GM12878 (cell line): ENCODE results near the gene CLDN15. TPM values are rescaled to one million over a fixed set of nuclear protein-coding genes. Genes with fewer than 3 reads are reported as not detected.

Source experiments
- EED ChIP-seq: sonication (generic); IDR thresholded peaks from 2 replicates; pipeline ENCODE4 v1.6.1; 2016; ENCODE audit warnings: antibody characterized with exemption, low read depth
- EGR1 ChIP-seq, 2 experiments: IDR thresholded peaks; 1 replicate in 1 of 2; 2 replicates in 1 of 2; pipeline ENCODE4 v1.6.1; 2011 to 2012; ENCODE audit warnings: low read depth in 2 of 2, low read length in 2 of 2, borderline replicate concordance in 1 of 2, mild to moderate bottlenecking in 1 of 2, moderate library complexity in 1 of 2
- FOS ChIP-seq: IDR thresholded peaks from 3 replicates; pipeline ENCODE4 v1.6.1; 2011; ENCODE audit warnings: borderline replicate concordance; ENCODE audit not compliant: insufficient read length; ENCODE audit errors: extremely low read depth
- GATAD2B ChIP-seq: fragments of 450-650 bp; conservative IDR thresholded peaks from 2 replicates; pipeline ENCODE4 v1.6.1; 2017; ENCODE audit warnings: low read depth, mild to moderate bottlenecking, moderate library complexity
- KDM1A ChIP-seq: fragments of 200-600 bp; sonication (generic); IDR thresholded peaks from 2 replicates; pipeline ENCODE4 v1.6.1; 2016; ENCODE audit warnings: borderline replicate concordance
- NBN ChIP-seq: fragments of 450-650 bp; IDR thresholded peaks from 2 replicates; pipeline ENCODE4 v1.6.1; 2016
- RBBP5 ChIP-seq: fragments of 200-600 bp; sonication (generic); conservative IDR thresholded peaks from 2 replicates; pipeline ENCODE4 v1.6.1; 2016
- RUNX3 ChIP-seq: IDR thresholded peaks from 2 replicates; pipeline ENCODE4 v1.6.1; 2012; ENCODE audit warnings: low read length, inconsistent platforms
- SPI1 ChIP-seq: IDR thresholded peaks from 2 replicates; pipeline ENCODE4 v1.6.1; 2011; ENCODE audit warnings: low read depth, mild to moderate bottlenecking, low read length, moderate library complexity, borderline replicate concordance; ENCODE audit not compliant: insufficient read depth
- STAT3 ChIP-seq: IDR thresholded peaks from 2 replicates; pipeline ENCODE4 v1.6.1; 2011; ENCODE audit warnings: low read depth, low read length, improper control_type of control experiment
- TAF1 ChIP-seq: IDR thresholded peaks from 2 replicates; pipeline ENCODE4 v1.6.1; 2011; ENCODE audit warnings: mild to moderate bottlenecking, low read depth, low read length, borderline replicate concordance
- WRNIP1 ChIP-seq: IDR thresholded peaks from 2 replicates; pipeline ENCODE4 v1.6.1; 2011; ENCODE audit warnings: low read depth, low read length, improper control_type of control experiment, borderline replicate concordance
- polyA plus RNA-seq, 11 experiments: library from polyadenylated mRNA; depleted of rRNA in 4 of 11; unstranded in 6 of 11; stranded (reverse) in 5 of 11; fragments of >200 nt; fragmentation: Nextera tagmentation in 4 of 11; fragmentation: Illumina TruSeq in 1 of 11; extraction: Ambion mirVana in 4 of 11; extraction: Trizol in 1 of 11; gene quantifications; 1 replicate in 1 of 11; 2 replicates in 10 of 11; pipeline versions ENCODE4 v1.2.1 to v1.2.3, GENCODE V29; 2011 to 2016; ENCODE audit warnings: inconsistent platforms in 2 of 11, missing spikeins in 2 of 11, low read depth in 1 of 11
- total RNA-seq, 4 experiments: library from RNA; depleted of rRNA in 3 of 4; stranded (reverse); fragments of >200 nt in 3 of 4; fragmentation: Illumina TruSeq in 1 of 4; extraction: Trizol in 1 of 4; gene quantifications; 2 replicates each; pipeline versions ENCODE4 v1.2.1 to v1.2.3, GENCODE V29; 2013 to 2021
- TF ChIP-seq, protein P1 (sequence below): fragments of 150-350 bp; IDR thresholded peaks from 2 replicates; pipeline ENCODE4 v1.6.1; 2016; ENCODE audit warnings: low read depth, low read length
- TF ChIP-seq, protein P2 (sequence below): fragments of 450-650 bp; conservative IDR thresholded peaks from 2 replicates; pipeline ENCODE4 v1.6.1; 2017; ENCODE audit warnings: mild to moderate bottlenecking, moderate library complexity
- TF ChIP-seq, protein P3 (sequence below): fragments of 450-650 bp; IDR thresholded peaks from 2 replicates; pipeline ENCODE4 v1.6.1; 2016; ENCODE audit warnings: mild to moderate bottlenecking
- TF ChIP-seq, protein P4 (sequence below): IDR thresholded peaks from 2 replicates; pipeline ENCODE4 v1.6.1; 2011; ENCODE audit warnings: low read depth, mild to moderate bottlenecking, low read length, moderate library complexity, borderline replicate concordance; ENCODE audit errors: extremely low read depth
- TF ChIP-seq, protein P5 (sequence below): IDR thresholded peaks from 2 replicates; pipeline ENCODE4 v1.6.1; 2011; ENCODE audit warnings: mild to moderate bottlenecking, low read depth, low read length, moderate library complexity; ENCODE audit not compliant: insufficient replicate concordance
- TF ChIP-seq, protein P6 (sequence below): IDR thresholded peaks from 2 replicates; pipeline ENCODE4 v1.6.1; 2012; ENCODE audit warnings: low read depth, low read length, improper control_type of control experiment

CLDN15 gene
- total and polyA plus RNA-seq, 10 of the 15 experiments (the other 5 are each of a cell fraction or from before 2014, with no cell fraction given) = 0.47 to 15.0 (median 6.6) TPM

DNA sequence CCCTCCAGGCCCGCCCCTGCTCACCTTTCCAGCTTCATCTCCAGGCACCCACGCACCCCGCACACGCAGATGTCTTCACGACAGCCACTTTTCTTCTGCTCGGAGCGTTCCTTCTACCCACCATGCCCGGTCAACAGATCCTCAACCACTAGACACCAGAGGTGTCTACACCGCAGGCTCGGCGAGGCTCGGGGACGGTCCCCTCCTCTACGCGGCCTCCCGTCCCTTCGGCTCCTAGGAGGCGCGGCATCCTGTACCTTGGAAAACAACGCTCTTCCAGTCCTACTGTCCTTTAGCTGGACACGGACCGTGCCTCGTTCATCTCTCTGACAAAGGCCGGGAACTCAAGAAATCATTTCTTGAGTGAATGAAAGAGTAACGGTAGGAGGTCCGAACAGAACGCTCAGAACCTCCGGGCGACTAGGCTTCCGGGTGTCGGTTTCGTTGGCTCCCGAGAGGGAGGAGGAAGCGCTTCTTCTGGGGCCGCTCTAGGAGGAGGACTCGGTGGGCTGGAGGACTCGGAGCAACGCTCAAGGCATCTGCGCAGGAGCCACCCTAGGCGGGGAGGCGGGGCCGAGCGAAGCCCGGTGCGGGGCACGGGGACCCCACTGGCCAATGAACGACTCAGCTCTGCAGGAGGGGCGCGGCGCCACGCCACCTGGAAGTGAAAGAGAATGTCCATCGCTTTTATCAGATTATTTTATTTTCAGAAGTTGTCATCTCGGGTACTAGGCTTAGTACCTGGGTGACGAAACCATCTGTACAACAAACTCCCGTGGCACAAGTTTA lies 14.5 kb upstream of the CLDN15 start (continued):
- TF ChIP-seq, protein P1, sequence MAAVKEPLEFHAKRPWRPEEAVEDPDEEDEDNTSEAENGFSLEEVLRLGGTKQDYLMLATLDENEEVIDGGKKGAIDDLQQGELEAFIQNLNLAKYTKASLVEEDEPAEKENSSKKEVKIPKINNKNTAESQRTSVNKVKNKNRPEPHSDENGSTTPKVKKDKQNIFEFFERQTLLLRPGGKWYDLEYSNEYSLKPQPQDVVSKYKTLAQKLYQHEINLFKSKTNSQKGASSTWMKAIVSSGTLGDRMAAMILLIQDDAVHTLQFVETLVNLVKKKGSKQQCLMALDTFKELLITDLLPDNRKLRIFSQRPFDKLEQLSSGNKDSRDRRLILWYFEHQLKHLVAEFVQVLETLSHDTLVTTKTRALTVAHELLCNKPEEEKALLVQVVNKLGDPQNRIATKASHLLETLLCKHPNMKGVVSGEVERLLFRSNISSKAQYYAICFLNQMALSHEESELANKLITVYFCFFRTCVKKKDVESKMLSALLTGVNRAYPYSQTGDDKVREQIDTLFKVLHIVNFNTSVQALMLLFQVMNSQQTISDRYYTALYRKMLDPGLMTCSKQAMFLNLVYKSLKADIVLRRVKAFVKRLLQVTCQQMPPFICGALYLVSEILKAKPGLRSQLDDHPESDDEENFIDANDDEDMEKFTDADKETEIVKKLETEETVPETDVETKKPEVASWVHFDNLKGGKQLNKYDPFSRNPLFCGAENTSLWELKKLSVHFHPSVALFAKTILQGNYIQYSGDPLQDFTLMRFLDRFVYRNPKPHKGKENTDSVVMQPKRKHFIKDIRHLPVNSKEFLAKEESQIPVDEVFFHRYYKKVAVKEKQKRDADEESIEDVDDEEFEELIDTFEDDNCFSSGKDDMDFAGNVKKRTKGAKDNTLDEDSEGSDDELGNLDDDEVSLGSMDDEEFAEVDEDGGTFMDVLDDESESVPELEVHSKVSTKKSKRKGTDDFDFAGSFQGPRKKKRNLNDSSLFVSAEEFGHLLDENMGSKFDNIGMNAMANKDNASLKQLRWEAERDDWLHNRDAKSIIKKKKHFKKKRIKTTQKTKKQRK = no peak
- TF ChIP-seq, protein P2, sequence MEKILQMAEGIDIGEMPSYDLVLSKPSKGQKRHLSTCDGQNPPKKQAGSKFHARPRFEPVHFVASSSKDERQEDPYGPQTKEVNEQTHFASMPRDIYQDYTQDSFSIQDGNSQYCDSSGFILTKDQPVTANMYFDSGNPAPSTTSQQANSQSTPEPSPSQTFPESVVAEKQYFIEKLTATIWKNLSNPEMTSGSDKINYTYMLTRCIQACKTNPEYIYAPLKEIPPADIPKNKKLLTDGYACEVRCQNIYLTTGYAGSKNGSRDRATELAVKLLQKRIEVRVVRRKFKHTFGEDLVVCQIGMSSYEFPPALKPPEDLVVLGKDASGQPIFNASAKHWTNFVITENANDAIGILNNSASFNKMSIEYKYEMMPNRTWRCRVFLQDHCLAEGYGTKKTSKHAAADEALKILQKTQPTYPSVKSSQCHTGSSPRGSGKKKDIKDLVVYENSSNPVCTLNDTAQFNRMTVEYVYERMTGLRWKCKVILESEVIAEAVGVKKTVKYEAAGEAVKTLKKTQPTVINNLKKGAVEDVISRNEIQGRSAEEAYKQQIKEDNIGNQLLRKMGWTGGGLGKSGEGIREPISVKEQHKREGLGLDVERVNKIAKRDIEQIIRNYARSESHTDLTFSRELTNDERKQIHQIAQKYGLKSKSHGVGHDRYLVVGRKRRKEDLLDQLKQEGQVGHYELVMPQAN = peak; percentile 83
- TF ChIP-seq FOS (no peak), TAF1 (peak; percentile 84; the same call in 1 of the 2 replicates), SPI1 (peak; percentile 54; the same call in 1 of the 2 replicates), EGR1 (IDR thresholded peaks at IDR 0.05; ENCODE audit: borderline replicate concordance in 1 of 2, low read depth in 2 of 2, low read length in 2 of 2) (peak in 1 of 2 experiments; percentile 73; a peak in 2 of 3 replicates), GATAD2B (no peak), EED (no peak), KDM1A (no peak), WRNIP1 (no peak), RUNX3 (no peak; the same call in none of the 2 replicates), STAT3 (no peak), NBN (peak; percentile 51), RBBP5 (no peak)
- TF ChIP-seq, protein P3, sequence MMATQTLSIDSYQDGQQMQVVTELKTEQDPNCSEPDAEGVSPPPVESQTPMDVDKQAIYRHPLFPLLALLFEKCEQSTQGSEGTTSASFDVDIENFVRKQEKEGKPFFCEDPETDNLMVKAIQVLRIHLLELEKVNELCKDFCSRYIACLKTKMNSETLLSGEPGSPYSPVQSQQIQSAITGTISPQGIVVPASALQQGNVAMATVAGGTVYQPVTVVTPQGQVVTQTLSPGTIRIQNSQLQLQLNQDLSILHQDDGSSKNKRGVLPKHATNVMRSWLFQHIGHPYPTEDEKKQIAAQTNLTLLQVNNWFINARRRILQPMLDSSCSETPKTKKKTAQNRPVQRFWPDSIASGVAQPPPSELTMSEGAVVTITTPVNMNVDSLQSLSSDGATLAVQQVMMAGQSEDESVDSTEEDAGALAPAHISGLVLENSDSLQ = no peak
- TF ChIP-seq, protein P4, sequence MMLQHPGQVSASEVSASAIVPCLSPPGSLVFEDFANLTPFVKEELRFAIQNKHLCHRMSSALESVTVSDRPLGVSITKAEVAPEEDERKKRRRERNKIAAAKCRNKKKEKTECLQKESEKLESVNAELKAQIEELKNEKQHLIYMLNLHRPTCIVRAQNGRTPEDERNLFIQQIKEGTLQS = peak; percentile 48; the same call in 1 of the 2 replicates
- TF ChIP-seq, protein P5, sequence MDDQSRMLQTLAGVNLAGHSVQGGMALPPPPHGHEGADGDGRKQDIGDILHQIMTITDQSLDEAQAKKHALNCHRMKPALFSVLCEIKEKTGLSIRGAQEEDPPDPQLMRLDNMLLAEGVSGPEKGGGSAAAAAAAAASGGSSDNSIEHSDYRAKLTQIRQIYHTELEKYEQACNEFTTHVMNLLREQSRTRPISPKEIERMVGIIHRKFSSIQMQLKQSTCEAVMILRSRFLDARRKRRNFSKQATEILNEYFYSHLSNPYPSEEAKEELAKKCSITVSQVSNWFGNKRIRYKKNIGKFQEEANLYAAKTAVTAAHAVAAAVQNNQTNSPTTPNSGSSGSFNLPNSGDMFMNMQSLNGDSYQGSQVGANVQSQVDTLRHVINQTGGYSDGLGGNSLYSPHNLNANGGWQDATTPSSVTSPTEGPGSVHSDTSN = no peak
- TF ChIP-seq, protein P6, sequence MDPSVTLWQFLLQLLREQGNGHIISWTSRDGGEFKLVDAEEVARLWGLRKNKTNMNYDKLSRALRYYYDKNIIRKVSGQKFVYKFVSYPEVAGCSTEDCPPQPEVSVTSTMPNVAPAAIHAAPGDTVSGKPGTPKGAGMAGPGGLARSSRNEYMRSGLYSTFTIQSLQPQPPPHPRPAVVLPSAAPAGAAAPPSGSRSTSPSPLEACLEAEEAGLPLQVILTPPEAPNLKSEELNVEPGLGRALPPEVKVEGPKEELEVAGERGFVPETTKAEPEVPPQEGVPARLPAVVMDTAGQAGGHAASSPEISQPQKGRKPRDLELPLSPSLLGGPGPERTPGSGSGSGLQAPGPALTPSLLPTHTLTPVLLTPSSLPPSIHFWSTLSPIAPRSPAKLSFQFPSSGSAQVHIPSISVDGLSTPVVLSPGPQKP = no peak; the same call in 1 of the 2 replicates
